Measurements from ENCODE around the gene CARS2. TPM values are rescaled to one million over a fixed set of nuclear protein-coding genes. Genes with fewer than 3 reads are reported as not detected.

CARS2 gene
- total RNA-seq = 10 to 100 TPM; 65.3 to 77.3 (median 73.0) TPM
- 81.8 TPM for total RNA-seq (2013)

- no peaks in the 10 kb centered on the region for H3K27me3 Mint-ChIP-seq (ENCODE audit: low read depth in 2 of 2)
- H3K4me3 ChIP-seq (ENCODE audit: low read length) = peak within 1 kb of the TSS; percentile 68
- peaks cover 19% of the 10 kb centered on the region for H3K4me1 ChIP-seq (ENCODE audit: control insufficient read depth, insufficient read depth, low read length)
- H3K27ac ChIP-seq (ENCODE audit: low read length) = peak within 1 kb of the TSS; percentile 45
- peak within 1 kb of the TSS; percentile 91 for H3K4me3 Mint-ChIP-seq
- WGBS (ENCODE audit: insufficient coverage) = under 1% methylated on average over 80 of the region's 80 CpGs
- H3K36me3 ChIP-seq (ENCODE audit: control insufficient read depth, insufficient read depth, low read length) = peaks cover 9% of the 10 kb centered on the region
- TF ChIP-seq, protein P1, sequence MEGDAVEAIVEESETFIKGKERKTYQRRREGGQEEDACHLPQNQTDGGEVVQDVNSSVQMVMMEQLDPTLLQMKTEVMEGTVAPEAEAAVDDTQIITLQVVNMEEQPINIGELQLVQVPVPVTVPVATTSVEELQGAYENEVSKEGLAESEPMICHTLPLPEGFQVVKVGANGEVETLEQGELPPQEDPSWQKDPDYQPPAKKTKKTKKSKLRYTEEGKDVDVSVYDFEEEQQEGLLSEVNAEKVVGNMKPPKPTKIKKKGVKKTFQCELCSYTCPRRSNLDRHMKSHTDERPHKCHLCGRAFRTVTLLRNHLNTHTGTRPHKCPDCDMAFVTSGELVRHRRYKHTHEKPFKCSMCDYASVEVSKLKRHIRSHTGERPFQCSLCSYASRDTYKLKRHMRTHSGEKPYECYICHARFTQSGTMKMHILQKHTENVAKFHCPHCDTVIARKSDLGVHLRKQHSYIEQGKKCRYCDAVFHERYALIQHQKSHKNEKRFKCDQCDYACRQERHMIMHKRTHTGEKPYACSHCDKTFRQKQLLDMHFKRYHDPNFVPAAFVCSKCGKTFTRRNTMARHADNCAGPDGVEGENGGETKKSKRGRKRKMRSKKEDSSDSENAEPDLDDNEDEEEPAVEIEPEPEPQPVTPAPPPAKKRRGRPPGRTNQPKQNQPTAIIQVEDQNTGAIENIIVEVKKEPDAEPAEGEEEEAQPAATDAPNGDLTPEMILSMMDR (IDR thresholded peaks at IDR 0.05) = no peak
- peak within 1 kb of the TSS; percentile 73 to 84 for H3K27ac Mint-ChIP-seq
- peak; percentile 76 to 95 for DNase-seq
- peaks cover 25 to 38% of the 10 kb centered on the region in 2 donors for H3K4me1 Mint-ChIP-seq
- intact Hi-C loops (cut with micrococcal nuclease) = loop anchor here (1.0 kb wide), 1 partner anchor 9 kb away; no protein-coding TSS in a partner anchor
- no peaks in the 10 kb centered on the region for H3K9me3 Mint-ChIP-seq
- no peaks in the 10 kb centered on the region for H3K9me3 ChIP-seq (ENCODE audit: control insufficient read depth, insufficient read depth, low read length)
- H3K36me3 Mint-ChIP-seq = no peaks in the 10 kb centered on the region
- H3K27me3 ChIP-seq (ENCODE audit: control insufficient read depth, insufficient read depth, low read length) = no peaks in the 10 kb centered on the region
- peak; percentile 94 to 98 (median 97) for ATAC-seq
These were observed at the start of gene CARS2 for GRCh38 chr13:110705826-110706569. Gene CARS2, minus strand, starts transcription at chr13:110706116. Its CDS starts 23 bp downstream, at chr13:110706093.

DNA sequence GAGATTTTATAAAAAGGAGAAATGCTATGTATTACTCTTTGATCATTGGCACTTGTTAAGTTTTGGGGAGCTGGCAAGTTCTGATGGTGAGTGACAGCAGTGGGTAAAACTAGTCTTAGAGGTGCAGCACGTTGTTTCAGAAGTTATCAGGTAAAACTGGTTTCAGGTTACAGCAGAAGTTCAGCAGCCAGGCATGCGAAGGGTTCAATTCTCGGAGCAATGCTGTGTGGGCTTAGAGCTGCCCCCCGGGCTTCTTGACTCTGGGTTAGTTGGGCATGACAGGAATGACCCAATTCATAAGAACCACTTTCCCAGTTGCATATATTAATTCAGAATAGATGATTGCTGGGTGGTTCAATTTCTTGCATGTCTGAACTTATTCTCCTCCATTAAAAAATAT lies 42.4 kb upstream of the CARS2 start:
- H3K27me3 Mint-ChIP-seq (ENCODE audit: low read depth in 2 of 2) = no peaks in the 10 kb centered on the region
- WGBS (ENCODE audit: insufficient coverage) = 86% methylated on average over 4 of the region's 4 CpGs
- Histone ChIP-seq H3K27me3 (ENCODE audit: control insufficient read depth, insufficient read depth, low read length) (no peaks in the 10 kb centered on the region), H3K27ac (ENCODE audit: low read length) (no peak overlapping the region), H3K4me3 (ENCODE audit: low read length) (no peak overlapping the region), H3K36me3 (ENCODE audit: control insufficient read depth, insufficient read depth, low read length) (no peaks in the 10 kb centered on the region), H3K4me1 (ENCODE audit: control insufficient read depth, insufficient read depth, low read length) (no peaks in the 10 kb centered on the region), H3K9me3 (ENCODE audit: control insufficient read depth, insufficient read depth, low read length) (peaks cover 9% of the 10 kb centered on the region)
- peaks cover 0 to 6% of the 10 kb centered on the region in 2 donors for H3K9me3 Mint-ChIP-seq
- TF ChIP-seq, protein P1 (IDR thresholded peaks at IDR 0.05) = no peak
- H3K4me1 Mint-ChIP-seq = no peaks in the 10 kb centered on the region
- H3K36me3 Mint-ChIP-seq = peaks cover 6% of the 10 kb centered on the region
- intact Hi-C loops (cut with micrococcal nuclease) = no loop called here
- no peak for DNase-seq
- no peak overlapping the region for H3K4me3 Mint-ChIP-seq
- no peak overlapping the region for H3K27ac Mint-ChIP-seq
- no peak for ATAC-seq

DNA sequence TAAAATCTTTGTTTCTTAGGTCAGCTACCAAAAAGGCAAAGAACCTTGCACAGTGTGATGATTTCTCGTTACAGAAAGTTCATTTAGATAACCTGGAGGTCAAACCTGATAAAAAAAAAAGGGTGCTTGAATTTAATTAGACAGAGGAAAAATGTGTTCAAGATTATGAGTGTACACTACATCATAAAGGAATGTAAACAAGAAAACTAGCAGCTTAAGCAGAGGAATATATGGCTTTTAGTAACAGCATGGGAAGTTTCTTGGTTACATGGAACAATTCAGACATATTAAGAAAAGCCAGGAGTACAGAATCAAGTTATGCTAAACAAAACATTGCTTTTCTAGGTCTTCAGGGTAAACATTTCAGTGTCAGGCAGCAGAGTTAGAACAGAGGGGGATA lies 40.5 kb upstream of the CARS2 start:
- Mint-ChIP-seq H3K4me3 (no peak overlapping the region), H3K9me3 (peaks cover 0 to 6% of the 10 kb centered on the region in 2 donors), H3K27ac (no peak overlapping the region), H3K36me3 (peaks cover 6% of the 10 kb centered on the region), H3K4me1 (no peaks in the 10 kb centered on the region), H3K27me3 (ENCODE audit: low read depth in 2 of 2) (no peaks in the 10 kb centered on the region)
- TF ChIP-seq, protein P1 (IDR thresholded peaks at IDR 0.05) = no peak
- no peak for DNase-seq
- ATAC-seq = no peak
- Histone ChIP-seq H3K36me3 (ENCODE audit: control insufficient read depth, insufficient read depth, low read length) (no peaks in the 10 kb centered on the region), H3K27me3 (ENCODE audit: control insufficient read depth, insufficient read depth, low read length) (no peaks in the 10 kb centered on the region), H3K4me3 (ENCODE audit: low read length) (no peak overlapping the region), H3K27ac (ENCODE audit: low read length) (no peak overlapping the region), H3K9me3 (ENCODE audit: control insufficient read depth, insufficient read depth, low read length) (peaks cover 15% of the 10 kb centered on the region), H3K4me1 (ENCODE audit: control insufficient read depth, insufficient read depth, low read length) (no peaks in the 10 kb centered on the region)
- WGBS (ENCODE audit: insufficient coverage) = 82% methylated on average over 1 of the region's 1 CpG
- intact Hi-C loops (cut with micrococcal nuclease) = no loop called here

All from natural killer cell (primary cell).